HepG2 (cell line): ENCODE data around the gene ANAPC2. TPM values are rescaled to one million over a fixed set of nuclear protein-coding genes. Genes with fewer than 3 reads are reported as not detected.

ENCODE experiments used
- ASH2L ChIP-seq: fragments of 300-600, 200-600 bp; sonication (generic); IDR thresholded peaks from 2 replicates; pipeline ENCODE4 v1.7.0; 2017; ENCODE audit warnings: low read depth, mild to moderate bottlenecking, moderate library complexity, mixed read lengths, low read length; ENCODE audit not compliant: insufficient read length
- ESRRA ChIP-seq: sonication (generic); formaldehyde crosslinking; IDR thresholded peaks from 2 replicates; pipeline ENCODE4 v1.5.1; 2020; ENCODE audit warnings: mild to moderate bottlenecking, low read depth, missing genetic modification reagents
- HOXA5 ChIP-seq: sonication (generic); formaldehyde crosslinking; IDR thresholded peaks from 2 replicates; pipeline ENCODE4 v1.4.0; 2020; ENCODE audit warnings: missing genetic modification reagents
- MLLT10 ChIP-seq: sonication (generic); formaldehyde crosslinking; IDR thresholded peaks from 2 replicates; pipeline ENCODE4 v1.4.0; 2020; ENCODE audit warnings: missing genetic modification reagents
- NRL ChIP-seq: sonication (generic); formaldehyde crosslinking; IDR thresholded peaks from 2 replicates; pipeline ENCODE4 v1.5.0; 2020; ENCODE audit warnings: missing genetic modification reagents, mild to moderate bottlenecking, moderate library complexity, borderline replicate concordance
- POGZ ChIP-seq: sonication (generic); formaldehyde crosslinking; IDR thresholded peaks from 2 replicates; pipeline ENCODE4 v1.4.0; 2020; ENCODE audit warnings: mild to moderate bottlenecking, missing genetic modification reagents
- ZHX1 ChIP-seq: sonication (generic); formaldehyde crosslinking; IDR thresholded peaks from 2 replicates; pipeline ENCODE4 v1.8.1; 2022; ENCODE audit warnings: low read depth, mild to moderate bottlenecking, missing genetic modification reagents
- ZNF143 ChIP-seq: sonication (generic); formaldehyde crosslinking; IDR thresholded peaks from 2 replicates; pipeline ENCODE4 v1.4.0; 2020; ENCODE audit warnings: missing genetic modification reagents
- ZNF18 ChIP-seq: sonication (generic); formaldehyde crosslinking; IDR thresholded peaks from 2 replicates; pipeline ENCODE4 v1.8.0; 2022; ENCODE audit warnings: mild to moderate bottlenecking, missing genetic modification reagents; ENCODE audit not compliant: insufficient replicate concordance
- ZNF224 ChIP-seq: sonication (generic); formaldehyde crosslinking; IDR thresholded peaks from 2 replicates; pipeline ENCODE4 v1.5.0; 2020; ENCODE audit warnings: mild to moderate bottlenecking, missing genetic modification reagents
- ZNF234 ChIP-seq: sonication (generic); formaldehyde crosslinking; conservative IDR thresholded peaks from 2 replicates; pipeline ENCODE4 v1.5.1; 2020; ENCODE audit warnings: mild to moderate bottlenecking, missing genetic modification reagents
- ZNF282 ChIP-seq: fragments of 450-650 bp; IDR thresholded peaks from 2 replicates; pipeline ENCODE4 v1.6.1; 2018; ENCODE audit not compliant: partially characterized antibody
- ZNF3 ChIP-seq: IDR thresholded peaks from 2 replicates; pipeline ENCODE4 v1.7.0; 2017; ENCODE audit warnings: inconsistent platforms
- ZNF484 ChIP-seq: sonication (generic); formaldehyde crosslinking; IDR thresholded peaks from 2 replicates; pipeline ENCODE4 v1.5.1; 2020; ENCODE audit warnings: mild to moderate bottlenecking, low read depth, missing genetic modification reagents, borderline replicate concordance
- ZNF761 ChIP-seq: sonication (generic); formaldehyde crosslinking; conservative IDR thresholded peaks from 2 replicates; pipeline ENCODE4 v1.4.0; 2020; ENCODE audit warnings: mild to moderate bottlenecking, missing genetic modification reagents
- polyA plus RNA-seq, 8 experiments: library from polyadenylated mRNA; depleted of rRNA in 3 of 8; stranded (reverse) in 7 of 8; unstranded in 1 of 8; fragments of >200 nt; fragmentation: Illumina TruSeq in 4 of 8; extraction: Trizol in 4 of 8; gene quantifications; 2 replicates each; pipeline versions ENCODE4 v1.2.1 to v1.2.3, GENCODE V29; 2011 to 2016; ENCODE audit warnings: low read depth in 4 of 8, missing spikeins in 1 of 8, mixed read lengths in 1 of 8; ENCODE audit not compliant: insufficient read depth in 1 of 8
- total RNA-seq, 5 experiments: library from RNA; depleted of rRNA; stranded (reverse); fragments of >200 nt; fragmentation: Illumina TruSeq; extraction: Trizol; gene quantifications; 2 replicates each; pipeline ENCODE4 v1.2.3, GENCODE V29; 2016; ENCODE audit warnings: low read depth in 1 of 5
- TF ChIP-seq, protein P1 (sequence below): sonication (generic); formaldehyde crosslinking; IDR thresholded peaks from 2 replicates; pipeline ENCODE4 v1.9.0; 2022; ENCODE audit warnings: low read depth, missing genetic modification reagents

Gene ANAPC2
- total and polyA plus RNA-seq, 2 of the 13 experiments (the other 11 are each of a cell fraction or from before 2014, with no cell fraction given) = 12.3 to 15.4 TPM

GRCh38 chr9:137201205-137201868, 13.0 kb upstream of the ANAPC2 start (continued):
- TF ChIP-seq ZNF18 (CRISPR knock-in tag) = no peak
- TF ChIP-seq ZNF224 (CRISPR knock-in tag) = no peak
- TF ChIP-seq ZHX1 (CRISPR knock-in tag) = no peak
- TF ChIP-seq ZNF761 (CRISPR knock-in tag) = 0 out of 2 replicates have a peak, but pooled peaks have one; percentile 26
- TF ChIP-seq ZNF143 (CRISPR knock-in tag) = no peak
- TF ChIP-seq ZNF3 (CRISPR knock-in tag) = no peak
- no peak for TF ChIP-seq POGZ
- TF ChIP-seq ESRRA (CRISPR knock-in tag) = peak; percentile 13; the same call in 1 of the 2 replicates
- peak; percentile 8 for TF ChIP-seq ASH2L
- no peak for TF ChIP-seq HOXA5 (CRISPR knock-in tag)
- TF ChIP-seq NRL (CRISPR knock-in tag) = no peak
- TF ChIP-seq, protein P1, sequence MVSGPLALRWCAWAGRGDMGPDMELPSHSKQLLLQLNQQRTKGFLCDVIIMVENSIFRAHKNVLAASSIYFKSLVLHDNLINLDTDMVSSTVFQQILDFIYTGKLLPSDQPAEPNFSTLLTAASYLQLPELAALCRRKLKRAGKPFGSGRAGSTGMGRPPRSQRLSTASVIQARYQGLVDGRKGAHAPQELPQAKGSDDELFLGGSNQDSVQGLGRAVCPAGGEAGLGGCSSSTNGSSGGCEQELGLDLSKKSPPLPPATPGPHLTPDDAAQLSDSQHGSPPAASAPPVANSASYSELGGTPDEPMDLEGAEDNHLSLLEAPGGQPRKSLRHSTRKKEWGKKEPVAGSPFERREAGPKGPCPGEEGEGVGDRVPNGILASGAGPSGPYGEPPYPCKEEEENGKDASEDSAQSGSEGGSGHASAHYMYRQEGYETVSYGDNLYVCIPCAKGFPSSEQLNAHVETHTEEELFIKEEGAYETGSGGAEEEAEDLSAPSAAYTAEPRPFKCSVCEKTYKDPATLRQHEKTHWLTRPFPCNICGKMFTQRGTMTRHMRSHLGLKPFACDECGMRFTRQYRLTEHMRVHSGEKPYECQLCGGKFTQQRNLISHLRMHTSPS (CRISPR knock-in tag) = no peak
- no peak for TF ChIP-seq MLLT10 (CRISPR knock-in tag)
- no peak for TF ChIP-seq ZNF484 (CRISPR knock-in tag)
- TF ChIP-seq ZNF234 (CRISPR knock-in tag) = no peak
- TF ChIP-seq ZNF282 = no peak
